ENCODE measurements around the gene DNAL1.

GRCh38 chr14:73728717-73729330 is 84.0 kb downstream of the DNAL1 start:
- TF ChIP-seq CTCF (IDR thresholded peaks at IDR 0.05) (peak; percentile 89), ZFX (IDR thresholded peaks at IDR 0.05; ENCODE audit: borderline replicate concordance) (no peak)
